A172 (cell line): Measurements from ENCODE around the gene PRSS22. TPM values are rescaled to one million over a fixed set of nuclear protein-coding genes. Genes with fewer than 3 reads are reported as not detected.
A peak's percentile ranks its signal among the peaks of the same experiment; 100 is the strongest.

Source experiments
- DNase-seq: peaks from one replicate; pipeline ENCODE4 v3.0.0-alpha.2; 2015; ENCODE audit warnings: low spot score
- total RNA-seq: library from RNA; depleted of rRNA; stranded (reverse); fragments of >200 nt; shearing (Covaris generic); gene quantifications from 2 replicates; pipeline ENCODE4 v1.2.3, GENCODE V29; 2014

The PRSS22 gene
- total RNA-seq, 1 experiment from 2014 or later, result not detected

DNA sequence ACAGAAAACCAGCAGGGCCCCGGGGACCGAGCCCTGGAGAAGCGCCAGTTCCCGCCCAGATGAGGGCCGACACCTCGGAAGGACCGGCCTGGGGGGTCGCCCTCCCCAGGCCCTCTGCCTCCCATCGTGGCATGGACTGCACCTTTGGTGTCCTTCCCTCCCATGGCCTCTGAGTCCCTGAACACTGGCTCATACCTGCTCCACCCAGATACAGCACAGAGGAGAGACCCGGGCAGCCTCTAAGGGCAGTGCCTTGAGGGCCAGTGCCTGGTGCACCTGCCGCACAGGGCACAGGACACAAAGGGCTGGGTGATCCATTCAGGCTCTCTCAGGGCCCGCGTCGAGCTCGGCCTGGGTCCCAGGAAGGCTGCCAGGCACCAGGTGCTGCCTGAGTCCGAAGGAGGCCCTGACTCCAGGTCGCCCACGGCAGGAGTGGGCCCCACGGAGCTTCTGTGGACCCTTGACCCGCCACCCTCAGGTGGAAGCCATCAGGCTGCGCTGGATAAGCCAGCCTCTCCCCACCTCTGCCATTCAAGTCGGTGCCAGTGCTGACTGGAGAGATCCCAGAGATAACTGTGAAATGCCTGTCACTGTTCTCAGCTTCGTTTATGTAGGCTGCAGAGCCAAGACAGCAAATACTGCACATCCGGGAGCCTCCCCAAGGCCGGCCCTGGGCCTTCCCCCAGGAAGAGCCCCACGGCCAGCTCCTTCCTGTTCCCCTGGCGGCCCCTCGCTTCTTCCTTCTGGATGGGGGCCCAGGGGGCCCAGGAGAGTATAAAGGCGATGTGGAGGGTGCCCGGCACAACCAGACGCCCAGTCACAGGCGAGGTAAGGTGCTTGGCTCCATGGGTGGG lies 28.2 kb downstream of the PRSS22 start, which contains the start of gene ZG16B:
TSS of gene ZG16B (plus strand) at position 803 of the 854 bp plus-strand sequence. CDS start 139 bp downstream, outside the sequence.
- peak; percentile 67 for DNase-seq

DNA sequence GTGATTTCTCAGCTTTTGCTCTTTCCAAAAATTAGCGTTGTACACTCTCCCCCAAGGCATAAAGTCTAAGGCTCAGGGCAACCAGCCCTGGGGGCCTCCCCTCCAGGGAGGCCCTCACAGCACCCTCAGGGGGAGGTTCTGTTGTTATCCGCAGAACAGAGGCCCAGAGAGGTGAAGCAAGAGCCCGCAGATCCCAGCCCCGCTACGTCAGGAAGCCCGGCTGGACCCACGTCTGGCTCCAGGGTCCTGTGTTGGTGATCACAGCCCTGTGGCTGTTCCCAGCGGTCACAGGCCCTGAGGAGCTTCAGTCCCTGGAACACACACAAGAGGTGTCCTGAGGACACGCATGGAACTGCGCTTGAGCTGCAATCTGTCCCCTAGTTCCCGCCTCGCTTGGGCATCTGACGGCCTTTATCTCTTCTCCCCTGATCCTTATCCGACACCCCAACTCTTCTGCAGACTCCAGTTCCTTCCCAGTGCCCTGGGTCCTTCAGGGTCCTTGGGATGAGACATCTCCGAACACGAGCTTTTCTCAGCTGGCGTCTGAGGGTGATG lies 29.0 kb downstream of the PRSS22 start:
- no peak for DNase-seq

- DNase-seq, result no peak
These were observed 29.5 kb downstream of the PRSS22 start for GRCh38 chr16:2828521-2828840.

DNA sequence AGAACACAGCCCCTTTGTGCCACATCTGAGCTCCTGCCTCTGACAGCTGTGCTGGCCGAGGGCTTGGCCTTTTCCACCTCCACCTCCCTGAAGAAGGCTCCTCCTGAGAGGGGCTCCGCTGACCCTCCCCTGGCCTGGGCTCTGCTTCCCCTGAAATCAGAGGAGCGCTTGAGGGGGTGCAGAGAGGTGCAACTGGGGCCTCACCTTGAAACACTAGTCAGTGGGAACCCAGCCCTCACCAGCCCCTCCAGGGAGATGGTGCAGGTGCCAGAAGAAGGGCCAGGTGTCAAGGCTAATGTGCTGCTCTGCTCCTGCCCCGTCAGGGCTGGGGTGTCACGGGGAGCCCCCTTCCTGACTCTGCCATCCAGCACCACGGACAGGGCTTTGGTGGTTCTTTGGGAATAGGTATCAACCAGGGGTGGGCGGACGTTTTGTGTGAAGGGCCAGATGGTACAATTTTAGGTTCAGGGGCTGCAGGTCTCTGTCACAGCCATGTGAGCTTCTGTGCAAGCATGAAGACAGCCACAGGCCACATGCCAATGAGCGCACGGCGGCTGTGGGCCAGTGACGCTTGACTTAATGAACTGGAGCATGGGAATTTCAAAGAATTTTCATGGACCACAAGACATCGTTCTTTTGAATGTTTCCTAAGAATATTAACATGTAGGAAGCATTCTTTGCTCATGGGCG lies 30.0 kb downstream of the PRSS22 start:
- DNase-seq, result no peak

- no peak for DNase-seq
These were observed 30.6 kb downstream of the PRSS22 start for GRCh38 chr16:2827374-2827791.

DNA sequence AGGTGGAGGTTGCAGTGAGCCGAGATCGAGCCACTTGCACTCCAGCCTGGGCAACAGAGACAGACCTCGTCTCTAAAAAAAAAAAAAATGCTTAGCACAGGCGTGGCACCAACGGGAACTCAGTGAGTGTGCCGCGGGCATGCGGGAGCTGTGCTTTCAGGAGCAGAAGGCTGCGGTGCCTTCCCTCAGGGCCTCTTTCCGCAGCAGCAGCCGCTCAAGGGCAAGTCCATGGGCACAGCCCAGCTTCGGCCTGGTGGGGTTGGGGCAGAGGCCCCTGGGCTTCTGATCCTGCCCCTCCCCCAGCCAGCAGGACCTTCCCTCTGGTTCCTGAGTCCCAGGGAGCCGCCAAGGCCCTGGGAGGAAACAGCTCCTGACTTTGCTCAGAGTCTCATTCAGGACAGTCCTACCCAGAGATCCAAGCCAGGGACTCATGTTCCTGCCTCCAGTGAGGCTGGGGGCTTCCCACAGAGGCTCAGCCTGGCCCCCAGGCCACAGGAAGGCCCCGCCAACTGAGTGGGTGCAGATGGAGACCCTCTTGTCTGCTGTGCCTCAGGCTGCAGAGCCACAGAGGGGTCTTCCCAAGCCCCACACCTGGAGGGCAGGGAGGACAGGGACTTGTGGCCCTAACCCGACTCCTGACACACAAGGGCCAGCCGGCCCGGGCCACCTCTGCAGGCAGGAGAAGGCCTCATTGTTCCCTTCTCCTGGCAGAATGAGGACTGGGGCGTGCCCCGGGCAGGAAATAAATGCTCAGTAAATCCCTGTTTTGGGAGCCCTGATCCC lies 31.2 kb downstream of the PRSS22 start:
- no peak for DNase-seq

DNA sequence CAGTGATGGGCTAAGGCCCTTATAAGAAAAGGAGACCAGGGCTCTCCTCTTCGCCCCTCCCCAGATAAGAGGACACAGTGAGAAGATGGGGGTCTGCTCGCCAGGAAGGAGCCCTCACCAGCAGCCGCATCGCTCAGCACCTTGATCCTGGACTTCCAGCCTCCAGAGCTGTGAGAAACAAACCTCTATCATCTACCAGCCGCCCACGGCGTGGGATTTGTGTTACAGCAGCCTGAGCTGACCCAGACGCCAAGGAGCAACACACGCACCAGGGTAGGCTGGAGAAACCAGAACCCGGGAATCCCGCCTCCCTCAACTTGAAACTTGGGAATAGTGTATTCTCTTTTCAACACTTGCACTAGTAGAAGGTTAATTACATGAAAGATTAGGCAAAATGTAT lies 32.1 kb downstream of the PRSS22 start:
- DNase-seq, result no peak

DNA sequence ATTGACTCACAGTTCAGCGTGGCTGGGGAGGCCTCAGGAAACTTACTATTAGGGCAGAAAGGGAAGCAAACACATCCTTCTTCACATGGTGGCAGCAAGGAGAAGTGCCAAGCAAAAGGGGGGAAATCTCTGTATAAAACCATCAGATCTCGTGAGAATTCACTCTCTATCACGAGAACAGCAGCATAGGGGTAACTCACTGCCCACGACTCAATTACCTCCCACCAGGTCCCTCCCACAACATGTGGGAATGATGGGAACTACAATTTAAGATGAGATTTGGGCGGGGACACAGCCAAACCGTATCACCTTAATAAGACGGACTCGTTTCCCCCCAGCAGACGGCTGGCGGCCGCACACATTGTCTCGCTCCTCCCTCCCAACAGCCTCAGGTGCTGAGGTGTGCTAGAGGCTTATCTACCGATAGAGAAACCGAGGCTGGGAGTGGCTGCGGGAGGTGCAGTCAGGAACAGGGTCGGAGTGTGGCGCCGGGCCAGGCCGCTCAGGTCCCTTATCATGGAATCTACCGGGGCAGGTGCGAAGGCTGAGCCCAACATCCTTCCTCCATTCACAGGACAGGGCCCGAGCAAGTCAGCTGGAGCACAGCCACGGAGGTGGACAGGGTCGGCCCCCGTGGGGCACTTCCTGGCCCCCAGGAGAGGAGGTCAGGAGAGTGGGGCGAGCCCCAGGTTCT lies 32.8 kb downstream of the PRSS22 start:
- DNase-seq, result no peak

- no peak for DNase-seq
These were observed 33.3 kb downstream of the PRSS22 start for GRCh38 chr16:2824626-2825025.

DNA sequence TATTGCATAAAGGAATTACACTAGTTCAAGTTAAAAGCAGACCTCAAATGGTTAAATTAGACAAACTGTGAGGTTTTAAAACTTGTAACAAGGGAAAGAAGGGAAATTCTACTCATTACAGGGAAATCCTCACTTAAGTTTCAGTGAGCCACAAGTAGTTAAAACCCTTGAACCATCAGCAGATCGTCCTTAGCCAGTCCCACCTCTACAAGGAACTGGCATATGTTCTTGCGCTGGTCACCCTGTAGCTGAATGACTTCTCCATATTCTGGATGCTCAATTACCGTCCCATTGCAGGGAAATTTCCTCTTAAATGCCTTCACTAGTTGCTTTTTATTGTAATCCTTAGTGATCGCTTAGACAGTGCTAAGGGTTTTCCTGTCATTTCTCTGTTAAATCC lies 35.5 kb downstream of the PRSS22 start:
- no peak for DNase-seq

DNA sequence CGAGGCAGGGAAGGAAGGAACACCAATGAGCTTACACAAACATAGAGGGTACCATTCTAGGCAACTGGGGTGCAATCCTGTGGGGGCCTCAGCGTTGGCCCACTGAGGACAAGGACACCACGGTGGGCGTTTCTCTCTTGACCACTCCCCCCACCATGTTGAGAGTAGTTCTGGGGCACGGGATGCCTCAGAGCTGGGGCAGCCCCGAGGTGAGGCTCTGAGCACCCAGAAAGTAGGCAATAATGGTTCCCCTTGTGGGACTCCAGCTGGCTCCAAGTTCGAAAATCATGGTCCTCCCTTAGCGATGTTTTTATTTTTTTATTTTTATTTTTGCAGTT lies 35.8 kb downstream of the PRSS22 start:
- DNase-seq, result no peak

DNA sequence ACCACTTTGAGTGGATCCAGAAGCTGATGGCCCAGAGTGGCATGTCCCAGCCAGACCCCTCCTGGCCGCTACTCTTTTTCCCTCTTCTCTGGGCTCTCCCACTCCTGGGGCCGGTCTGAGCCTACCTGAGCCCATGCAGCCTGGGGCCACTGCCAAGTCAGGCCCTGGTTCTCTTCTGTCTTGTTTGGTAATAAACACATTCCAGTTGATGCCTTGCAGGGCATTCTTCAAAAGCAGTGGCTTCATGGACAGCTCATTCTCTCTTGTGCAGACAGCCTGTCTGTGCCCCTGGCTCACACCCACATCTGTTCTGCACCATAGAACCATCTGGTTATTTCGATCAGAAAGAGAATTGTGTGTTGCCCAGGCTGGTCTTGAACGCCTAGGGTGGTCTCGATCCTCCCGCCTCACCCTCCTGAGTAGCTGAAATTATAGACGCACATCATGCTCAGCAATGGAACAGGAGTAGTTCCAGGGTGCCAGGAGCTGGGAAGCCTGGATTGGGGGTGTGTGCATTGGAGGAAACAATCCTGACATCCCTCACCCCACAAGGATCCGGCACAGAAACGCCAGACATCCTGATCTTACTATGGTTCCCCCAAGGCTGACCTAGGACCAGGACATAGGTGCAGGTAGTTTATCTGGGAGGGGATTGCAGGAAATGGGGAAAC lies 36.3 kb downstream of the PRSS22 start:
- DNase-seq, result no peak

- DNase-seq, result no peak
These were observed 37.0 kb downstream of the PRSS22 start for GRCh38 chr16:2820836-2821486.

DNA sequence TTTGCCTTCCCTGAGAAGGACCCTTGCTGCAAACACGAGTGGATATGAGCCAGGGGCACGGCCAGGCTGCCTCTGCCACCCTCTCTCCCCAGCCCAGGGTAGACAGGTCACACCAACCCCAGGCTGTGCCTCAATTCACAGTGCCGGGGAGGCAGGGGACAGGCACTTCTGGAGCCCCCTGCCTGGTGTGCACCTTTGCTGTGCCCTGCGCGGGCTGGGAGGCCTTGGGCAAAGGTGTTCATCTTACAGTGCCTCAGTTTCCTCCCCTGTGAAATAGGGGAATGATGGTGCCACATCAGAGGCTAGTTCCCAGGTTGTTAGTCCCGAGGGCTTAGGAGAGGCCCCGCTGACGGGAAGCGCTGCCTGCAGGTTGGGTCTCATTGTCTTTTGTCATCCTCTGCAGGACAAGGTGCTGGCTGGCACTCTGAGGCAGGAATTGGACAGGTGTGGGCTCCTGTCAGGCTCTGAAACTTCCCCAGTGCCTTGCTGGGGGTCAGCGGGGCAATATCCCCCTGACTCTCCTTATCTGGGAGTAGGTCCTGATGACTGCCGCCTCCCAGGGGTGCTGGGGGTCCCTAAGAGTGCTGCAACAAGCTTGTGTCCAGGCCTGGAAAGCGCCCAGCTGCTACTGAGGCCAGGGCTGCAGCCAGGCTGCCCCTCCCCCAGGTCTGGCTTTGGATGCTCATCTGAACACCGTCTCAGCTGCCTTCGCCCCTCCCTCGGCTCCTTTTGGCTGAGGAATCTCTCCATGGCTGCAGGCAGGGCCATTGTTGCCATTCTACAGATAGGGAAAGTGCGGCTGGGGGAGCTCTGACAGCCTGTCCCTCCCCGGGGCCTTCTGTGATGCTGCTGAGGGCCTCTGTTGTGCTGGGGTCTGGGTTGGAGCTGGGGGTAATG lies 37.8 kb downstream of the PRSS22 start:
- no peak for DNase-seq

DNA sequence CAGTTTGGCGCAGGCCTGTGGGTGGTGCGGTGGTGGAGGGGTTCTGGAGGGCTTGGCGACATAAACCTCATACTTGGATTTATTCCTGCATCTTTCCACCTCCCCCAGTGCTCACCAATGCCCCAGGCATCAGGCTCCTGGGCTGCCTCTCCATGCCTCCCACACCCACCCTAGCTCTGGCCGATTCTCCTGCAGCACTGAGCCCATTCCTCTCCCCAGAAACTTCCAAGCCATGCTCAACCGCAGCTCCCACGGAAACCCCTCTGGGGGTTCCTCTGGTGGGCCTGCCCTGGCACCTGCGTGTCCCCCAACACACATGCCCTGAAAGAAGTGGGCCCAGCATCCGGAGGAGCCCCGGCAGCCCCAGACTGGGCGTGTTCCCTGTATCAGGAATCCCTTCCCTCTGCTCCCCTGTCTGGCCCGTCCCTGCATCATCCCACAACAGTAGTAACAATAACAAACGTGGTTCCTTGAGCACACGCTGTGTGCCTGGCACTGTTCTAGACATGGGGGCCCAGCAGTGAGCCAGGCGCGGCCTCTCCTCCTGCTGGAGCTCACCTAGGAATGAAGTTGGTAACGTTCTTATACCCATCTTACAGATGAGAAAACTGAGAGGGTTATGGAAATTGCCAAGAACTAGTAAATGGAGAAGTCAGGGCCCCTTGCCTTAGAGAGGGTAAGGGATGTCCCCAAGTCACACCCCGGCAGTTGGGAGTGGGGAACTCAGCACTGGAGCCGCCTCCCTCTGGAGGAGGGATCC lies 38.6 kb downstream of the PRSS22 start:
- no peak for DNase-seq

- DNase-seq, result no peak
These were observed 39.6 kb downstream of the PRSS22 start for GRCh38 chr16:2818272-2818876.

- DNase-seq, result no peak
These were observed 40.4 kb downstream of the PRSS22 start for GRCh38 chr16:2817340-2818271.
